Neural cell (in vitro differentiated cells): ENCODE results near the gene MRPL22. TPM values are rescaled to one million over a fixed set of nuclear protein-coding genes. Genes with fewer than 3 reads are reported as not detected.

Source experiments
- H2AFZ ChIP-seq: fragments of 200-600, 300-800 bp; sonication (generic), shearing (Covaris generic); 2 replicates; pipeline ENCODE4 v1.6.0; 2014; ENCODE audit warnings: low read depth, mild to moderate bottlenecking, antibody characterized with exemption, low read length, moderate library complexity
- H3F3A ChIP-seq: fragments of 200-600 bp; shearing (Covaris generic); 2 replicates; pipeline ENCODE4 v1.6.1; 2016; ENCODE audit warnings: mild to moderate bottlenecking, moderate library complexity, mixed read lengths, antibody characterized with exemption, low read length; ENCODE audit not compliant: insufficient read depth, poor library complexity, severe bottlenecking
- H3K27ac ChIP-seq: fragments of 200-600, 300-800 bp; sonication (generic), shearing (Covaris generic); 2 replicates; pipeline ENCODE4 v1.5.1; 2014; ENCODE audit warnings: mild to moderate bottlenecking, low read length, moderate library complexity
- H3K27me3 ChIP-seq: fragments of 300-800, 200-600 bp; sonication (generic), shearing (Covaris generic); 2 replicates; pipeline ENCODE4 v1.6.0; 2014; ENCODE audit warnings: mild to moderate bottlenecking, low read depth, low read length, moderate library complexity; ENCODE audit not compliant: insufficient read depth
- H3K36me3 ChIP-seq: fragments of 300-800, 200-600 bp; sonication (generic), shearing (Covaris generic); 2 replicates; pipeline ENCODE4 v1.5.1; 2014; ENCODE audit warnings: mild to moderate bottlenecking, antibody characterized with exemption, low read length, moderate library complexity; ENCODE audit not compliant: insufficient read depth
- H3K4me2 ChIP-seq: fragments of 300-800, 200-600 bp; sonication (generic), shearing (Covaris generic); 2 replicates; pipeline ENCODE4 v1.6.0; 2014; ENCODE audit warnings: mild to moderate bottlenecking, low read length
- H3K4me3 ChIP-seq: fragments of 300-800, 200-600 bp; sonication (generic), shearing (Covaris generic); 2 replicates; pipeline ENCODE4 v1.5.1; 2014; ENCODE audit warnings: mild to moderate bottlenecking, low read length, moderate library complexity
- H3K79me2 ChIP-seq: fragments of 200-600 bp; shearing (Covaris generic); replicated peaks from 2 replicates; pipeline ENCODE4 v1.6.0; 2014; ENCODE audit warnings: mild to moderate bottlenecking, low read length, moderate library complexity; ENCODE audit not compliant: insufficient read depth
- H3K9ac ChIP-seq: fragments of 300-800, 200-600 bp; sonication (generic), shearing (Covaris generic); 2 replicates; pipeline ENCODE4 v1.6.1; 2016; ENCODE audit warnings: mild to moderate bottlenecking, low read length, mixed read lengths
- H3K9me2 ChIP-seq: fragments of 200-600 bp; shearing (Covaris generic); 2 replicates; pipeline ENCODE4 v1.6.1; 2016; ENCODE audit warnings: mild to moderate bottlenecking, low read length, mixed read lengths; ENCODE audit not compliant: insufficient read depth
- H3K9me3 ChIP-seq: fragments of 200-600, 300-800 bp; sonication (generic), shearing (Covaris generic); 2 replicates; pipeline ENCODE4 v1.6.1; 2016; ENCODE audit warnings: mild to moderate bottlenecking, mixed run types, low read length, moderate library complexity, mixed read lengths
- H4K20me1 ChIP-seq: fragments of 200-600 bp; shearing (Covaris generic); 2 replicates; pipeline ENCODE4 v1.6.1; 2016; ENCODE audit warnings: mild to moderate bottlenecking, mixed run types; ENCODE audit not compliant: insufficient read depth
- EP300 ChIP-seq: fragments of 450-650 bp; conservative IDR thresholded peaks from 2 replicates; pipeline ENCODE4 v1.6.1; 2014; ENCODE audit warnings: antibody characterized with exemption, mild to moderate bottlenecking, moderate library complexity; ENCODE audit not compliant: poor library complexity, severe bottlenecking
- EZH2 ChIP-seq: fragments of 200-600, 300-800 bp; shearing (Covaris generic), sonication (generic); IDR thresholded peaks from 2 replicates; pipeline ENCODE4 v1.6.1; 2014; ENCODE audit warnings: antibody characterized with exemption, low read length, borderline replicate concordance, mild to moderate bottlenecking; ENCODE audit not compliant: insufficient read depth, poor library complexity, severe bottlenecking
- MXI1 ChIP-seq: fragments of 450-650 bp; conservative IDR thresholded peaks from 2 replicates; pipeline ENCODE4 v1.6.1; 2014; ENCODE audit warnings: antibody characterized with exemption, mild to moderate bottlenecking; ENCODE audit not compliant: poor library complexity, severe bottlenecking
- POLR2AphosphoS5 ChIP-seq: IDR thresholded peaks from 2 replicates; pipeline ENCODE4 v1.6.1; 2012
- RAD21 ChIP-seq: fragments of 450-650 bp; conservative IDR thresholded peaks from 2 replicates; pipeline ENCODE4 v1.6.1; 2014; ENCODE audit warnings: antibody characterized with exemption, mild to moderate bottlenecking, moderate library complexity
- SMC3 ChIP-seq: fragments of 450-650 bp; conservative IDR thresholded peaks from 2 replicates; pipeline ENCODE4 v1.6.1; 2014; ENCODE audit warnings: antibody characterized with exemption, mild to moderate bottlenecking, moderate library complexity; ENCODE audit not compliant: poor library complexity
- TAF1 ChIP-seq: IDR thresholded peaks from 2 replicates; pipeline ENCODE4 v1.6.1; 2012; ENCODE audit warnings: low read depth
- polyA plus RNA-seq: library from polyadenylated mRNA; depleted of rRNA; stranded (reverse); fragments of >200 nt; gene quantifications from 2 replicates; pipeline ENCODE4 v1.2.3, GENCODE V29; 2014
- TF ChIP-seq, protein P1 (sequence below): fragments of 450-650 bp; IDR thresholded peaks from 2 replicates; pipeline ENCODE4 v1.5.1; 2014; ENCODE audit warnings: antibody characterized with exemption, mild to moderate bottlenecking, moderate library complexity; ENCODE audit not compliant: poor library complexity, severe bottlenecking
- TF ChIP-seq, protein P2 (sequence below): IDR thresholded peaks from 2 replicates; pipeline ENCODE4 v1.6.1; 2012; ENCODE audit warnings: borderline replicate concordance

MRPL22 gene
- polyA plus RNA-seq, 1 donor from 2014 or later = 28.0 TPM

GRCh38 chr5:154916874-154917273 lies 24.0 kb upstream of the MRPL22 start:
- Histone ChIP-seq H3K36me3 (peaks cover 24% of the 10 kb centered on the region), H3K79me2 (no peaks in the 10 kb centered on the region), H3F3A (no peaks in the 10 kb centered on the region), H3K9me3 (no peaks in the 10 kb centered on the region), H3K4me2 (no peak overlapping the region), H4K20me1 (no peaks in the 10 kb centered on the region), H3K27ac (no peak overlapping the region), H3K4me3 (no peak overlapping the region), H2AFZ (no peak overlapping the region), H3K27me3 (no peaks in the 10 kb centered on the region), H3K9ac (no peak overlapping the region), H3K9me2 (no peaks in the 10 kb centered on the region)
- no peak for TF ChIP-seq SMC3
- TF ChIP-seq TAF1 = no peak

DNA sequence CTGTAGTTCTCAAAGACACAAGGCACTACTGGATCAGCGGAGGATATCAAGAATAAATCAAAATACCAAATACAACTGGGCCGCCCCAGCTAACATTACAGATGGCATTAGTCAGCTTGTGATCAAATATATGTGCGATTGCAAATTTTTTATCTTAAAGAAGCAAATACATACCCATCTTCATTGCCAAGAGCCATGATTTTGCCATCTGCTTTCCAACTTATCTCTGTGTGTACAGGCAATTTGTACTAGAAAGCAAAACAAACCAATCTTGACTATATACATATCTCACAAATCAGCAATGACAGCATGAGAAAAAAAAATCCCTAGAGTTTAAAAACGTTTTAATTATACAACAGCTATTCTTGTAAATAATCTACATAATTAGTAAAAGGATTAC lies 23.1 kb upstream of the MRPL22 start:
- Histone ChIP-seq H3K79me2 (no peaks in the 10 kb centered on the region), H3F3A (no peaks in the 10 kb centered on the region), H3K27ac (no peak overlapping the region), H3K9me2 (no peaks in the 10 kb centered on the region), H3K4me3 (no peak overlapping the region), H2AFZ (no peak overlapping the region), H3K9ac (no peak overlapping the region), H4K20me1 (no peaks in the 10 kb centered on the region), H3K4me2 (no peak overlapping the region), H3K9me3 (no peaks in the 10 kb centered on the region), H3K36me3 (peaks cover 24% of the 10 kb centered on the region), H3K27me3 (no peaks in the 10 kb centered on the region)
- TF ChIP-seq RAD21 = no peak
- TF ChIP-seq MXI1 = no peak
- TF ChIP-seq, protein P1, sequence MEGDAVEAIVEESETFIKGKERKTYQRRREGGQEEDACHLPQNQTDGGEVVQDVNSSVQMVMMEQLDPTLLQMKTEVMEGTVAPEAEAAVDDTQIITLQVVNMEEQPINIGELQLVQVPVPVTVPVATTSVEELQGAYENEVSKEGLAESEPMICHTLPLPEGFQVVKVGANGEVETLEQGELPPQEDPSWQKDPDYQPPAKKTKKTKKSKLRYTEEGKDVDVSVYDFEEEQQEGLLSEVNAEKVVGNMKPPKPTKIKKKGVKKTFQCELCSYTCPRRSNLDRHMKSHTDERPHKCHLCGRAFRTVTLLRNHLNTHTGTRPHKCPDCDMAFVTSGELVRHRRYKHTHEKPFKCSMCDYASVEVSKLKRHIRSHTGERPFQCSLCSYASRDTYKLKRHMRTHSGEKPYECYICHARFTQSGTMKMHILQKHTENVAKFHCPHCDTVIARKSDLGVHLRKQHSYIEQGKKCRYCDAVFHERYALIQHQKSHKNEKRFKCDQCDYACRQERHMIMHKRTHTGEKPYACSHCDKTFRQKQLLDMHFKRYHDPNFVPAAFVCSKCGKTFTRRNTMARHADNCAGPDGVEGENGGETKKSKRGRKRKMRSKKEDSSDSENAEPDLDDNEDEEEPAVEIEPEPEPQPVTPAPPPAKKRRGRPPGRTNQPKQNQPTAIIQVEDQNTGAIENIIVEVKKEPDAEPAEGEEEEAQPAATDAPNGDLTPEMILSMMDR = no peak
- no peak for TF ChIP-seq TAF1
- no peak for TF ChIP-seq SMC3
- no peak for TF ChIP-seq EP300
- TF ChIP-seq POLR2AphosphoS5 = no peak
- no peak for TF ChIP-seq EZH2
- TF ChIP-seq, protein P2, sequence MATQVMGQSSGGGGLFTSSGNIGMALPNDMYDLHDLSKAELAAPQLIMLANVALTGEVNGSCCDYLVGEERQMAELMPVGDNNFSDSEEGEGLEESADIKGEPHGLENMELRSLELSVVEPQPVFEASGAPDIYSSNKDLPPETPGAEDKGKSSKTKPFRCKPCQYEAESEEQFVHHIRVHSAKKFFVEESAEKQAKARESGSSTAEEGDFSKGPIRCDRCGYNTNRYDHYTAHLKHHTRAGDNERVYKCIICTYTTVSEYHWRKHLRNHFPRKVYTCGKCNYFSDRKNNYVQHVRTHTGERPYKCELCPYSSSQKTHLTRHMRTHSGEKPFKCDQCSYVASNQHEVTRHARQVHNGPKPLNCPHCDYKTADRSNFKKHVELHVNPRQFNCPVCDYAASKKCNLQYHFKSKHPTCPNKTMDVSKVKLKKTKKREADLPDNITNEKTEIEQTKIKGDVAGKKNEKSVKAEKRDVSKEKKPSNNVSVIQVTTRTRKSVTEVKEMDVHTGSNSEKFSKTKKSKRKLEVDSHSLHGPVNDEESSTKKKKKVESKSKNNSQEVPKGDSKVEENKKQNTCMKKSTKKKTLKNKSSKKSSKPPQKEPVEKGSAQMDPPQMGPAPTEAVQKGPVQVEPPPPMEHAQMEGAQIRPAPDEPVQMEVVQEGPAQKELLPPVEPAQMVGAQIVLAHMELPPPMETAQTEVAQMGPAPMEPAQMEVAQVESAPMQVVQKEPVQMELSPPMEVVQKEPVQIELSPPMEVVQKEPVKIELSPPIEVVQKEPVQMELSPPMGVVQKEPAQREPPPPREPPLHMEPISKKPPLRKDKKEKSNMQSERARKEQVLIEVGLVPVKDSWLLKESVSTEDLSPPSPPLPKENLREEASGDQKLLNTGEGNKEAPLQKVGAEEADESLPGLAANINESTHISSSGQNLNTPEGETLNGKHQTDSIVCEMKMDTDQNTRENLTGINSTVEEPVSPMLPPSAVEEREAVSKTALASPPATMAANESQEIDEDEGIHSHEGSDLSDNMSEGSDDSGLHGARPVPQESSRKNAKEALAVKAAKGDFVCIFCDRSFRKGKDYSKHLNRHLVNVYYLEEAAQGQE = no peak
